BLaER1 (cell line): Measurements from ENCODE around the gene COL23A1.

ENCODE experiments used
- H3K27ac ChIP-seq: shearing (Covaris generic); formaldehyde crosslinking; 2 replicates; pipeline ENCODE4 v1.8.1; 2022
- H3K27me3 ChIP-seq: shearing (Covaris generic); formaldehyde crosslinking; 2 replicates; pipeline ENCODE4 v1.8.1; 2022
- H3K36me3 ChIP-seq: shearing (Covaris generic); formaldehyde crosslinking; 2 replicates; pipeline ENCODE4 v1.8.1; 2022
- H3K4me1 ChIP-seq: shearing (Covaris generic); formaldehyde crosslinking; 2 replicates; pipeline ENCODE4 v1.8.1; 2022
- H3K4me2 ChIP-seq: shearing (Covaris generic); formaldehyde crosslinking; 2 replicates; pipeline ENCODE4 v1.8.1; 2022
- H3K4me3 ChIP-seq: shearing (Covaris generic); formaldehyde crosslinking; 2 replicates; pipeline ENCODE4 v1.8.1; 2022
- H3K9ac ChIP-seq: shearing (Covaris generic); formaldehyde crosslinking; 2 replicates; pipeline ENCODE4 v1.8.1; 2022
- H3K9me3 ChIP-seq: shearing (Covaris generic); formaldehyde crosslinking; 2 replicates; pipeline ENCODE4 v1.8.1; 2022
- H4K20me1 ChIP-seq: shearing (Covaris generic); formaldehyde crosslinking; 2 replicates; pipeline ENCODE4 v1.8.1; 2022
- Cebpa-rat ChIP-seq: shearing (Covaris generic); IDR thresholded peaks from 2 replicates; pipeline ENCODE4 v1.8.1; 2022

Gene COL23A1

DNA sequence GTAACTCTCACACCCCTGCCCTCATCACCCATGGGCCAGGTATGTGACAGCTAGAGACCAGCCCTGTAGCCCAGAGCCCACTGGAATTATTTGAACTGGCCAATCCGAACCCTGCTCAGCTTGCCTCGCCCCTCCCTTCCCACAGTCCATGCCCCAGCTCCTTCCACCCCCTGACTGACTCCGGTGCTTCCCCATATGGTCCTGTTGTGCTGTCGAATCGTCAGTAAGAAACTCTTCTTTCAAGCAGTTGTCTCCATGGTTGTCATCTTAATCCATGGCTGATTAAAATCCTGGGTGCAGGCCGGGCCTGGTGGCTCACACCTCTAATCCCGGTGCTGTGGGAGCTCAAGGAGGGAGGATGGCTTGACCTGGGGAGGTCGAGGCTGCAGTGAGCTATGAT is 118.5 kb downstream of the COL23A1 start:
- peaks cover 9% of the 10 kb centered on the region for H3K9me3 ChIP-seq
- H3K36me3 ChIP-seq = no peaks in the 10 kb centered on the region
- TF ChIP-seq Cebpa-rat = no peak
- no peak overlapping the region for H3K27ac ChIP-seq
- no peaks in the 10 kb centered on the region for H4K20me1 ChIP-seq
- no peak overlapping the region for H3K4me3 ChIP-seq
- H3K27me3 ChIP-seq = no peaks in the 10 kb centered on the region
- H3K4me2 ChIP-seq = peak overlapping the region; percentile 78
- peaks cover 86% of the 10 kb centered on the region for H3K4me1 ChIP-seq
- H3K9ac ChIP-seq = no peak overlapping the region

DNA sequence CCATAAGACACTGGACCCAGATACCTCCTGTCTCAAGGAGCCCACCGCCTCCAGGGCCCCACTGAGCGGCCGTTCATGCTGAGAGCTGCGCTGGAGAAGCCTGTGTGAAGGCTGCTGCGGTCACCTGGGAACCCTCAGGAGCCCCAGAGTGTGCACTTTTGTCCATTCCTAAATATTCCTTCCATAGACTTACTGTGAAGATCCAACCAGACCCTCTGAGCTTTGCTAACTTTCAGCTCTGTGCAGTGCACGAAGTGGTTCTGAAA is 119.5 kb downstream of the COL23A1 start:
- no peak for TF ChIP-seq Cebpa-rat

DNA sequence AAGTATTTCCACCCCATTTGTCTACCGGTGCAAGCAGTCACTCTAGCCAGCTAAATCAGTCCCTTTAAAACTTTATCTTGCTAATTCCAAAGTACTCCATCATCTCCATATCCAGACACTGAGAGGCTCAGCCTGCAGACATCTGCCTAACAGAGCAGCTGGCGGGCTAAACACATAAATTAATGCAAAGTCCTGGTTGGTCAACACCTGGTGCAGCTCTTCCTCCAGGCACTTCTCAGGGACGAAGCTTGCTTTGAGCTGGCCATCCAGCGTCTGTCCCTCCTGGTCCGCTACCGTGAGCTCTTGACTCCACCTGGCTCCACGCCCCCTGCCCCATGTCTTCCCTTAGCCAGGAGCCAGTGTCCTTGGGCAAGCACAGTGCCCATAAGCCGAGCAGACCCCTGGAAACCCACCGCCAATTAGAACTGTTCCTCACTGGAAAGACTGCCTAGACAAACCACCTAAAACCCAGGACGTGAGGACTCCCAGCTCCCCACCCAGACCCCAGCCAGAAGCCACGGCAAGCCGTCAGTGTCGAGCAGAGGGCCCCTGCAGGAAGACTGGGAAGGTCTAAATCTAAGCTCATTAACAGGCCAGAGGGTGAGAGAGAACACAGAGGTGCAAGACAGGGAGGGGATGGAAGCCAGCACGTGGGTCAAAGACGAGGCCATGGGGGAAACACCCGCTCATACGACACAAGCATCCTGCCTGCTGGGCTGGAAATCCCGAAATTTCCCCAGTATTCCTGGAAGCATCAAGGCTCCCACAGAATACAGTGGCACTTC is 120.0 kb downstream of the COL23A1 start:
- no peak overlapping the region for H3K9ac ChIP-seq
- H3K36me3 ChIP-seq = no peaks in the 10 kb centered on the region
- peak overlapping the region; percentile 18; the same call in 1 of the 2 replicates for H3K27ac ChIP-seq
- H3K4me3 ChIP-seq = no peak overlapping the region
- peak overlapping the region; percentile 78 for H3K4me2 ChIP-seq
- peaks cover 85% of the 10 kb centered on the region for H3K4me1 ChIP-seq
- H3K27me3 ChIP-seq = no peaks in the 10 kb centered on the region
- H4K20me1 ChIP-seq = no peaks in the 10 kb centered on the region
- no peak for TF ChIP-seq Cebpa-rat
- H3K9me3 ChIP-seq = no peaks in the 10 kb centered on the region

More for the DNA sequence above, 119.5 kb downstream of the COL23A1 start:
- Histone ChIP-seq H3K27ac (no peak overlapping the region; the same call in 1 of the 2 replicates), H4K20me1 (no peaks in the 10 kb centered on the region), H3K36me3 (no peaks in the 10 kb centered on the region), H3K27me3 (no peaks in the 10 kb centered on the region), H3K4me3 (no peak overlapping the region), H3K4me1 (peaks cover 85% of the 10 kb centered on the region), H3K9me3 (peaks cover 3% of the 10 kb centered on the region), H3K4me2 (peak overlapping the region; percentile 78), H3K9ac (no peak overlapping the region)

DNA sequence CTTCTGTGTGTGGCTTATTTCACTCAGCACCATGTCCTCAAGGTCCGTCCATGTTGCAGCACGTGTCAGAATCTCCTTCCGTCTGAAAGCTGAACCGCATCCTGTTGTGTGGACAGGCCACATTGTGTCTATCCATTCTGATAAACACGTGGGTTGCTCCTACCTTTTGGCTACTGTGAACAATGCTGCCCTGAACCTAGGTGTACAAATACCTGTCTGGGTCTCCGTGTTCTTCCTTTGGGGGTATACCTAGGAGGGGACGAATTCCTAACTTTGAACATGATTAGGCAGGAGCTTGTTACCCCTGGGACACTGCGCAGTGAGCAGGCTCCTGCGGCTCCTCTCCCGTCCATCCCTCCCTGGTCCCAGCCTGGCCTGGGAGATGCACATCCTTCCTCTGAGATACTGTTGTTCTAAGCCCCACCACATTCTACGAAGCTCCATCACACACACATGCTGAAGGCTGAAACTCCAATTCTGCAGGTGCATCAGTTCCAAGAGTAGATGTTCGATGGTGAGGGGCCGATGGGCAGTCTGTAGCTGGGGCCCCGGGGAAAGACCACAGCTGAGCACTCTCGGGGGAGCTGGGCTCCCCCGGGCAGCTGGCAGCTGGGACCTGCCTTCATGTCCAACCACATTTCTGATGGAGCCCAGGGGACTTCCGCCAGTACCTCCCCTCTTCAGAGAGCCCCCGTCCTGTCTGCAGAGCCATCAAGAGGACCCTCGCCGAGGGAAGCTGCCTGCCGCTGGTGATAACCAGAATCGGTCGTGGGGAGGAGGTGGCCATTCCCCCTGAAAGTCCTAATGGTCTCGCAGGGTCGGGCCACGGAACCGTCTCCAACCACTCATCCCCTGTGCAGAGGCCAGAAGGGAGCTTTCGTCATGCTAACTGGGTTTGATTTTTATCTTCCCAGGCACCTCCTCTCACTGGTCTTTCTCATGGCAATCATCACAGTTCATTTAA is 120.9 kb downstream of the COL23A1 start:
- H3K27me3 ChIP-seq = no peaks in the 10 kb centered on the region
- no peak for TF ChIP-seq Cebpa-rat
- peak overlapping the region; percentile 16; the same call in 1 of the 2 replicates for H3K4me3 ChIP-seq
- H3K4me2 ChIP-seq = peak overlapping the region; percentile 78
- no peak overlapping the region for H3K9ac ChIP-seq
- peak overlapping the region; percentile 18 for H3K27ac ChIP-seq
- H3K9me3 ChIP-seq = no peaks in the 10 kb centered on the region
- H3K36me3 ChIP-seq = no peaks in the 10 kb centered on the region
- H4K20me1 ChIP-seq = no peaks in the 10 kb centered on the region
- peaks cover 79% of the 10 kb centered on the region for H3K4me1 ChIP-seq

- peak overlapping the region; percentile 50; the same call in 1 of the 2 replicates for H3K9ac ChIP-seq
Measured at GRCh38 chr5:178468196-178468685, 122.0 kb downstream of the COL23A1 start.

GRCh38 chr5:178467568-178468195 is 122.5 kb downstream of the COL23A1 start:
- H3K4me2 ChIP-seq = peak overlapping the region; percentile 78
- no peaks in the 10 kb centered on the region for H4K20me1 ChIP-seq
- H3K27ac ChIP-seq = peak overlapping the region; percentile 71
- peak overlapping the region; percentile 50; the same call in 1 of the 2 replicates for H3K9ac ChIP-seq
- no peaks in the 10 kb centered on the region for H3K9me3 ChIP-seq
- no peaks in the 10 kb centered on the region for H3K36me3 ChIP-seq
- no peak overlapping the region for H3K4me3 ChIP-seq
- H3K27me3 ChIP-seq = no peaks in the 10 kb centered on the region
- peak; percentile 60 for TF ChIP-seq Cebpa-rat
- H3K4me1 ChIP-seq = peaks cover 63% of the 10 kb centered on the region

More at GRCh38 chr5:178468196-178468685, 122.0 kb downstream of the COL23A1 start:
- H3K9me3 ChIP-seq = no peaks in the 10 kb centered on the region
- H3K36me3 ChIP-seq = no peaks in the 10 kb centered on the region
- TF ChIP-seq Cebpa-rat = no peak
- no peaks in the 10 kb centered on the region for H3K27me3 ChIP-seq
- peak overlapping the region; percentile 71; the same call in 1 of the 2 replicates for H3K27ac ChIP-seq
- H3K4me1 ChIP-seq = peaks cover 69% of the 10 kb centered on the region
- H3K4me3 ChIP-seq = no peak overlapping the region
- H4K20me1 ChIP-seq = no peaks in the 10 kb centered on the region
- H3K4me2 ChIP-seq = peak overlapping the region; percentile 78

DNA sequence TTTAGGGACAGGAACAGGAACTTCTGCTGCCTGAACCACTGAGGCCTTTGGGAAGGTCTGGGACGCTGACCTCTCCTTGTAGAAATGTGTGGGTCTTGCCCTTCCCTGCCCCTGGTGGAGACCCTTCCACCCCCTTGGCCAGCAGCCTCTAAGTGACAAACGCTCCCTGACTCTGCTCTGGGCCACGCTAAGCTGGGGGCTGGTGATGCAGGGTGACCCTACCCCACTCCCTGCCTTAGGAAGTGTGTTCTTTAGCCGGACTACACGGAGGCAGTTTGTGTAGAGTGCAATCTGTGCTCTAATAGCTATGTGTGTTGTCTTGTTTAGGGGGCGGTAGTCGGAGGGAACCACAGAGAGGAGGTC is 123.0 kb downstream of the COL23A1 start:
- Histone ChIP-seq H3K27me3 (no peaks in the 10 kb centered on the region), H3K4me3 (no peak overlapping the region), H3K4me1 (peaks cover 58% of the 10 kb centered on the region), H3K4me2 (peak overlapping the region; percentile 78), H3K36me3 (no peaks in the 10 kb centered on the region), H3K9me3 (no peaks in the 10 kb centered on the region), H3K27ac (peak overlapping the region; percentile 71), H3K9ac (peak overlapping the region; percentile 50; the same call in 1 of the 2 replicates), H4K20me1 (no peaks in the 10 kb centered on the region)
- TF ChIP-seq Cebpa-rat = no peak

DNA sequence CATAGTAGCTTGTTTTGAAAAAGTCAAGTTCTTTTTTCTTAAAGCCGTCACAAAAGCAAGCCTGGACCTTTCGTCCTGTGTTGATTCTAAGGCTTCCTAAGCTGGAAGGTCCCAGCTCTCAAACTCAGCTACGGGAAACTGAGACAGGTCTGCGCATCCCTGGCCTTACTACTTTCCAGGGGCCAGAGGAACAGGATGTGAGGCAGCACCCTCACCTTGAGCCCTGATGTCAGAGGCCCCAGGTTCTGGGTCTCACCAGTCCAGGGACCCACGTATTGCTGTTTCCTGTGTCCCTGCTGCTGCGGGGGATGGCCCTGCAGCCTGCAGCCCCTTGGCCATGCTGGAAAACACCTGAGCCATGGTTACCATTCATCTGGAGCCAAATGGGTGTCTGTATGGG is 123.9 kb downstream of the COL23A1 start:
- Histone ChIP-seq H3K4me3 (no peak overlapping the region), H3K4me1 (peaks cover 50% of the 10 kb centered on the region), H3K9ac (no peak overlapping the region), H3K36me3 (no peaks in the 10 kb centered on the region), H3K9me3 (no peaks in the 10 kb centered on the region), H3K27me3 (no peaks in the 10 kb centered on the region), H4K20me1 (no peaks in the 10 kb centered on the region), H3K27ac (no peak overlapping the region), H3K4me2 (0 out of 2 replicates have a peak overlapping the region, but pooled peaks have one; percentile 78)
- TF ChIP-seq Cebpa-rat = no peak

DNA sequence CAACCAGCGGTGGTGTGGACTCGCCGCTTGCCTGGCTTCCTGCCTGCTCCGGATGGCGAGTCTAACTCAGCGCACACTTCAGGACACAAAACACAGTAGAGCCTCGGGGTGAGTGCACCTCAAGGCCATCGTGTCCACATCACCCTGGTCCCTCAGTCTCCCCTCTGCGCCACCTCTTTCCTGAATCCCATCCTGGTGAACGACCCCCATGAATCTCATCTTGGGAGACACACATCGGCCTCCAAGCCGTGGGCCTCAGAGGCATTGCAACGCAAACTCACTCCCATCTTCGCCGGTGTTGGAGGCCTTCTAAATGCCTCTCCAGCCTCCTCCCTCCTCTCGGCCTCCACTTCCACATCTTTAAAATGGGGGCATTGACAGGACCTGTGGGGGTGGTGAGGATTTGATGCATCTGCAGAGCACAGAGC is 124.3 kb downstream of the COL23A1 start:
- H3K9me3 ChIP-seq = no peaks in the 10 kb centered on the region
- no peak overlapping the region for H3K9ac ChIP-seq
- H3K27ac ChIP-seq = no peak overlapping the region
- no peaks in the 10 kb centered on the region for H4K20me1 ChIP-seq
- no peak overlapping the region for H3K4me3 ChIP-seq
- H3K4me2 ChIP-seq = no peak overlapping the region
- no peaks in the 10 kb centered on the region for H3K36me3 ChIP-seq
- H3K4me1 ChIP-seq = peaks cover 45% of the 10 kb centered on the region
- no peaks in the 10 kb centered on the region for H3K27me3 ChIP-seq
- no peak for TF ChIP-seq Cebpa-rat
